HG03571 (cell line): Measurements from ENCODE around the gene LPCAT4.
A peak's percentile ranks its signal among the peaks of the same experiment; 100 is the strongest.
"Not testable (repeated sequence)": the region's sequence is repeated elsewhere in the genome, so short reads cannot be mapped to it uniquely, and the experiment has no call there.

Experiments
- ATAC-seq: cut with Tn5 transposase; IDR thresholded peaks from one replicate; pipeline ENCODE4 v1.9.1; 2021; ENCODE audit not compliant: unreplicated experiment

Gene LPCAT4, protein sequence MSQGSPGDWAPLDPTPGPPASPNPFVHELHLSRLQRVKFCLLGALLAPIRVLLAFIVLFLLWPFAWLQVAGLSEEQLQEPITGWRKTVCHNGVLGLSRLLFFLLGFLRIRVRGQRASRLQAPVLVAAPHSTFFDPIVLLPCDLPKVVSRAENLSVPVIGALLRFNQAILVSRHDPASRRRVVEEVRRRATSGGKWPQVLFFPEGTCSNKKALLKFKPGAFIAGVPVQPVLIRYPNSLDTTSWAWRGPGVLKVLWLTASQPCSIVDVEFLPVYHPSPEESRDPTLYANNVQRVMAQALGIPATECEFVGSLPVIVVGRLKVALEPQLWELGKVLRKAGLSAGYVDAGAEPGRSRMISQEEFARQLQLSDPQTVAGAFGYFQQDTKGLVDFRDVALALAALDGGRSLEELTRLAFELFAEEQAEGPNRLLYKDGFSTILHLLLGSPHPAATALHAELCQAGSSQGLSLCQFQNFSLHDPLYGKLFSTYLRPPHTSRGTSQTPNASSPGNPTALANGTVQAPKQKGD

GRCh38 chr15:34367101-34368081 lies at the start of gene LPCAT4:
TSS of gene LPCAT4 (minus strand) at chr15:34367196. CDS start at chr15:34367100, 96 bp downstream.
- ATAC-seq = peak; percentile 76

GRCh38 chr15:34409511-34409910 lies 42.5 kb upstream of the LPCAT4 start:
- not testable (repeated sequence) for ATAC-seq

DNA sequence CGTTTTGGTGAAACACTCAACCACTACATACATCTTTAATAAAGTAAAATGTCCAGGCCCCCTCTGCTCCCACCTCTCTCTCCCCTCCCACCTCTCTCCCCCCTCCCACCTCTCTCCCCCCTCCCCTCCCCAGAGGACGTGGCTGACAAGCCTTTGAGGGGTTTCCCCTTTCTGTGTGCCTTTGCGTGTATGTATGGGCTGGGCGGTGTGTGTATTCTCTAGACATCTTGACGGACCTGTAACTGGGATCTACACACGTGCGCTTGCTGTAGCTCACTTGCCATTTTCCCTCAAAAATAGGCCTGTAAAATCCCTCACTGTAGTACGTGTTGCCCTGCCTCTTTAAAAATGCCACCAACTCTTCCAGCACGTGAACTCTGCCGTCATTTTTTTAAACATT lies 42.0 kb upstream of the LPCAT4 start:
- ATAC-seq = not testable (repeated sequence)

- not testable (repeated sequence) for ATAC-seq
Observed at GRCh38 chr15:34403899-34404298, 36.9 kb upstream of the LPCAT4 start.

DNA sequence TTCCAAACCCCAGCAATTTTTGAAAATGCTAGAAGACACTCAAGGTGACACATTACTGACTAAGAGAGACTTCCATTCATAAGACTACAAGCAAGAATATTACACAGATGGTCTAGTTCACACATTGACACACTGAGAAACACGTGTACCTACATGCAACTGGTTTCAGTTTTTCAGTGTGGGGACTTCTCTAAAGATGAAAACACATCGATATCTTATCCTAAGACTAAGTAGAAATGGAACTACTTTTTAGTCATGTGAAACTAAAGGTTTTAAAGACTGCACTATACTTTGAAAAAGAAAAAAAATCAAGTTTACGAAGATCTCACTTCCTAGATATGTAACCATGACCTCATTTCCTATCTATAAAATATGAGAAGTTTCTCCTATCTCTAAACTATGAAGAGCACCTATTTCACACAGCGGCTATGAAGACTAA lies 36.2 kb upstream of the LPCAT4 start:
- not testable (repeated sequence) for ATAC-seq

DNA sequence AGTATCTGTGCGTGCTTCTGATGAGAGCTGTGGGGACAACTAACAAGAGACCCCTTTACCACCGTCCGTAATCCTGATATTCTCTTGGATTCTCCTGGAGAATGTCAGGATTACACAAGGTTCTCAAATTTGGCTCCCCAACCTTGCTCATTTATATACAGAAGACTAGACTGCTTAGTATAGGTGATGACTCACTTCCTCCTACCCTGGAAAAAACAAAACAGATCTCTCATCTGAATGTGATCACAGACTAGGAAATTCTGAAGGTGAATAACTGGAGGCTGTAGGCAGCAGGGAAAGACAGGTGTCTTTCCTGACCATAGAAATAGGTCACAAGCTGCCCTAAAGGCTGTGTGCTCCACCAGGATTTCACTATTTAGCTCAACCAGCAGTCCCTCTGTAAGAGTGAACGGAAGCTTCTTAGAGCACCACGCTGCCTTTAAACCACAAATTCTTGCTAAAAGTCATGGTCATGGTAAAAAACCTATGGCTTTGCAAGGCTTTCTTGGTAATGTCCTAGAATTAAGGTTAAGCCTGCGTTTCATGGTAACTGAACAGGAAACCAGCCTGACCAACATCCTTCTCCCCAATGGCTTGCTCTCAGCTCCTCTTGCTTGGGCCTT lies 30.8 kb upstream of the LPCAT4 start:
- ATAC-seq = not testable (repeated sequence)

- not testable (repeated sequence) for ATAC-seq
Observed at GRCh38 chr15:34392981-34393380, 26.0 kb upstream of the LPCAT4 start.

GRCh38 chr15:34389594-34390086 lies 22.6 kb upstream of the LPCAT4 start:
- ATAC-seq = not testable (repeated sequence)

DNA sequence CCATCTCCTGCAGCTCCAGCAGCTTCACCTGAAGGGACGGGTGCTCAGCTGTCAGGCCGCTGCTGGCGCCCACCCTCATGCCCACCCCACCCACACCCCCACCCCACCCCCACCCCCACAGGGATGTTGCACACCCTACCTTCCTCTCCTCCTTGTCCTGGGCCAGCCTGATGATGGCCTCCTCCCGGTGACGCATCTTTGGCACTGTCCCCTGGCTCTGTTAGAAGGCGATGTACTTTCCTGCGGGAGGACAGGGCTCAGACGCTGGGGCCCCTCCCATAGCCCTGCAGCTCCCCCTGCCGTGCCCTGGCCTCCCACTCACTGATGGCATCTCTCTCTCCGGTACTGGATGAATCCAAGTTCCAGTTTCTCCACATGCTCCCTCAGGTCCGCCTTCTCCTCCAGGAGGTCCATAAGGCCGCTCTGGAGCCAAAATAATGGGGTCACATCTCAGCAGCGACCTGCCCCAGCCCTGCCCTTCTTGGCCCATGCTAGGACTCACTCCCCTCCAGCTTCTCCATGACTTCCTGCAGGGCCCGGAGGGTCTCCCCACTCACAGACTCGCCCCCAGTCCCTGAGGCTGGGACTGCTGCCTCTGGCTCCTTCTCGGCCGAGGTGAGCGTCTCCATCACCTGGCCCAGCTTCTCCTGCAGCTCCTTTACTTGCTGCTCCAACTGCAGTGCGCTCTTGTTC lies 15.0 kb upstream of the LPCAT4 start:
- ATAC-seq = not testable (repeated sequence)

- ATAC-seq = not testable (repeated sequence)
Observed at GRCh38 chr15:34380491-34380890, 13.5 kb upstream of the LPCAT4 start.

- ATAC-seq = no peak
Observed at GRCh38 chr15:34376856-34377255, 9.9 kb upstream of the LPCAT4 start.

- ATAC-seq = not testable (repeated sequence)
Observed at GRCh38 chr15:34375541-34375940, 8.5 kb upstream of the LPCAT4 start.

DNA sequence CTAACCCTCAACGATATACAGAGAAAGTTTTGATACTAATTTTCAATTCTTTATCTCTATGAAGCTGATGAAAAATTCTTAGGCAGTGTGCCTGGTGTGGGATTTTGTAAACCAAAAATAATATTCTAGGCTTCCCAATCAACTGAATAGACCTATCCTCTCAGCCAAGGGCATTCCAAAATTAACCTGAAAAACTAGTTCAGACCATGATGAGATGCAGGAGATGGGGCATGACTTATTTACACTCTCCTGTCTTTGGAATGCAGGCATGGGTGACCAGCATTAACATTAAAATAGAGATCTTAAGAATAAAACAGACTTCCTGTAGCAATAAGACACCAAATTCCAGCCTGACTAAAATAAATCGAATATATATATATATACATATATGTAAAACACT lies 7.8 kb upstream of the LPCAT4 start:
- ATAC-seq = no peak

GRCh38 chr15:34373951-34374350 lies 7.0 kb upstream of the LPCAT4 start:
- no peak for ATAC-seq

DNA sequence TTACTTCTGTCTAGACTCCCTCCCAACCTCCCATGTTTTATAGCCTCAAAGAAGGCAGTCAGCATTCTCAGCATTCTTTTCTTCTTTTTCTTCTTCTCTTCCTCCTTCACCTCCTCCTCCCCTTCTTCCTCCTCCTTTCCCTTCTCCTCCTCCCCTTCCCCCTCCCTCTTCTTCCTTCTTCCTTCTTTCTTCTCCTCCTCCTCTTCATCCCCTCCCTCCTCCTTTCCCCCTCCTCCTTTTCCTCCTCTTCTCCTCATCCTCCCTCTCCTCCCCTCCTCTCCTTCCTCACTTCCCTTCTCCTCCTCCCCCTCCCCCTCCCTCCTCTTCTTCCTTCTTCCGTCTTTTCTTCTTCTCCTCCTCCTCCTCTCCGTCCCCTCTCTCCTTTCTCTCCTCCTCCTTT lies 3.6 kb upstream of the LPCAT4 start:
- ATAC-seq = no peak

- no peak for ATAC-seq
Observed at GRCh38 chr15:34370129-34370528, 3.1 kb upstream of the LPCAT4 start.

- no peak for ATAC-seq
Observed at GRCh38 chr15:34366271-34367065, 528 bp downstream of the LPCAT4 start.

GRCh38 chr15:34365836-34366235 lies 1.2 kb downstream of the LPCAT4 start:
- ATAC-seq = no peak

GRCh38 chr15:34365091-34365825 lies 1.7 kb downstream of the LPCAT4 start:
- no peak for ATAC-seq
